Mesenchymal stem cell (in vitro differentiated cells and primary cell): Measurements from ENCODE around the gene KCTD1.

Experiments
- DNase-seq: peaks from one replicate; pipeline ENCODE4 v3.0.0-alpha.2; 2013
- H2AFZ ChIP-seq: one replicate; pipeline ENCODE4 v1.6.1; 2013; ENCODE audit warnings: low read depth, mild to moderate bottlenecking, control low read depth, inconsistent platforms, low read length, moderate library complexity
- H2AK5ac ChIP-seq: 2 replicates; pipeline ENCODE4 v1.6.1; 2013; ENCODE audit warnings: low read length, moderate library complexity, mild to moderate bottlenecking, inconsistent platforms; ENCODE audit not compliant: severe bottlenecking
- H2BK120ac ChIP-seq: one replicate; pipeline ENCODE4 v1.6.1; 2013; ENCODE audit warnings: low read depth, mild to moderate bottlenecking, inconsistent platforms, low read length, moderate library complexity
- H2BK12ac ChIP-seq, 2 experiments: one replicate each; pipeline ENCODE4 v1.6.1; 2013; ENCODE audit warnings: inconsistent platforms in 2 of 2, low read length in 2 of 2, mild to moderate bottlenecking in 2 of 2, moderate library complexity in 2 of 2, control low read depth in 1 of 2
- H2BK15ac ChIP-seq: one replicate; pipeline ENCODE4 v1.6.1; 2013; ENCODE audit warnings: mild to moderate bottlenecking, low read depth, inconsistent platforms; ENCODE audit not compliant: poor library complexity, severe bottlenecking
- H2BK5ac ChIP-seq: 2 replicates; pipeline ENCODE4 v1.6.1; 2013; ENCODE audit warnings: low read depth, mild to moderate bottlenecking, low read length, control low read depth, inconsistent platforms; ENCODE audit not compliant: poor library complexity, severe bottlenecking
- H3K14ac ChIP-seq, 2 experiments: one replicate each; pipeline ENCODE4 v1.6.1; 2013; ENCODE audit warnings: inconsistent platforms in 2 of 2, low read length in 2 of 2, control low read depth in 1 of 2, mild to moderate bottlenecking in 1 of 2, moderate library complexity in 1 of 2
- H3K18ac ChIP-seq, 2 experiments: one replicate each; pipeline ENCODE4 v1.6.1; 2013; ENCODE audit warnings: inconsistent platforms in 2 of 2, low read length in 2 of 2, control low read depth in 1 of 2, low read depth in 1 of 2, mild to moderate bottlenecking in 1 of 2
- H3K23ac ChIP-seq, 2 experiments: one replicate each; pipeline ENCODE4 v1.6.1; 2013; ENCODE audit warnings: inconsistent platforms in 2 of 2, low read length in 2 of 2, mild to moderate bottlenecking in 2 of 2, moderate library complexity in 2 of 2, control low read depth in 1 of 2
- H3K27ac ChIP-seq: 2 replicates; pipeline ENCODE4 v1.5.1; 2013; ENCODE audit warnings: mild to moderate bottlenecking, moderate library complexity, low read length, control low read depth, inconsistent platforms; ENCODE audit not compliant: poor library complexity, severe bottlenecking
- H3K27me3 ChIP-seq, 2 experiments: 2 replicates each; pipeline versions ENCODE4 v1.6.1 to v1.7.0; 2013; ENCODE audit warnings: low read length in 2 of 2, mild to moderate bottlenecking in 2 of 2, moderate library complexity in 2 of 2, control low read depth in 1 of 2, inconsistent platforms in 1 of 2; ENCODE audit not compliant: control insufficient read depth in 1 of 2, insufficient read depth in 1 of 2
- H3K36me3 ChIP-seq, 2 experiments: 2 replicates each; pipeline versions ENCODE4 v1.6.1 to v1.7.0; 2013; ENCODE audit warnings: low read length in 2 of 2, control low read depth in 1 of 2, inconsistent platforms in 1 of 2, low read depth in 1 of 2, mild to moderate bottlenecking in 1 of 2; ENCODE audit not compliant: insufficient read depth in 2 of 2, control insufficient read depth in 1 of 2
- H3K4ac ChIP-seq, 2 experiments: one replicate each; pipeline ENCODE4 v1.6.1; 2013; ENCODE audit warnings: inconsistent platforms in 2 of 2, low read length in 2 of 2, mild to moderate bottlenecking in 2 of 2, moderate library complexity in 2 of 2, control low read depth in 1 of 2, low read depth in 1 of 2
- H3K4me1 ChIP-seq: 2 replicates; pipeline ENCODE4 v1.6.1; 2013; ENCODE audit warnings: low read depth, low read length, control low read depth; ENCODE audit not compliant: control insufficient read depth, insufficient read depth
- H3K4me2 ChIP-seq: 2 replicates; pipeline ENCODE4 v1.6.1; 2013; ENCODE audit warnings: low read length, mild to moderate bottlenecking, inconsistent platforms; ENCODE audit not compliant: poor library complexity, severe bottlenecking
- H3K4me3 ChIP-seq, 2 experiments: 2 replicates each; pipeline versions ENCODE4 v1.5.1 to v1.7.0; 2013; ENCODE audit warnings: low read length in 2 of 2, mild to moderate bottlenecking in 2 of 2, control low read depth in 1 of 2, low read depth in 1 of 2; ENCODE audit not compliant: insufficient read depth in 1 of 2
- H3K79me1 ChIP-seq: replicated peaks from 2 replicates; pipeline ENCODE4 v1.6.1; 2013; ENCODE audit warnings: mild to moderate bottlenecking, control low read depth, low read length, inconsistent platforms; ENCODE audit not compliant: poor library complexity, severe bottlenecking
- H3K9ac ChIP-seq: 2 replicates; pipeline ENCODE4 v1.7.0; 2013; ENCODE audit warnings: mild to moderate bottlenecking, low read length, moderate library complexity
- H3K9me3 ChIP-seq: 2 replicates; pipeline ENCODE4 v1.7.0; 2013; ENCODE audit warnings: mild to moderate bottlenecking, low read length; ENCODE audit not compliant: control insufficient read depth
- H4K8ac ChIP-seq: one replicate; pipeline ENCODE4 v1.6.1; 2013; ENCODE audit warnings: inconsistent platforms, mild to moderate bottlenecking, low read length, moderate library complexity
- H4K91ac ChIP-seq: one replicate; pipeline ENCODE4 v1.6.1; 2013; ENCODE audit warnings: mild to moderate bottlenecking, low read length, inconsistent platforms
- WGBS: methylation state at CpG from one replicate; pipeline ENCODE4 v1.1.7; 2013; ENCODE audit warnings: mixed read lengths; 5-methylcytosine and 5-hydroxymethylcytosine counted together

KCTD1 gene

GRCh38 chr18:26471027-26471426 lies 77.3 kb downstream of the KCTD1 start:
- H4K8ac ChIP-seq = no peak overlapping the region
- H3K23ac ChIP-seq = no peak overlapping the region
- H2BK5ac ChIP-seq = no peak overlapping the region
- H3K9ac ChIP-seq = no peak overlapping the region
- H4K91ac ChIP-seq = no peak overlapping the region
- H3K18ac ChIP-seq = peak overlapping the region in 1 of 2 experiments; percentile 14
- H3K4ac ChIP-seq = no peak overlapping the region
- H3K4me2 ChIP-seq = no peak overlapping the region
- WGBS = 66% methylated on average over 9 of the region's 9 CpGs
- no peak overlapping the region for H2AFZ ChIP-seq
- H2BK120ac ChIP-seq = no peak overlapping the region
- no peaks in the 10 kb centered on the region for H3K9me3 ChIP-seq
- H3K27ac ChIP-seq = peak overlapping the region; percentile 39
- DNase-seq = no peak
- peaks cover 0 to 17% of the 10 kb centered on the region in 2 experiments for H3K36me3 ChIP-seq
- H3K14ac ChIP-seq = no peak overlapping the region
- no peak overlapping the region for H2BK12ac ChIP-seq
- H3K4me3 ChIP-seq = no peak overlapping the region
- peaks cover 13% of the 10 kb centered on the region for H3K4me1 ChIP-seq
- peak overlapping the region; percentile 71 for H2AK5ac ChIP-seq
- H3K27me3 ChIP-seq = no peaks in the 10 kb centered on the region
- H3K79me1 ChIP-seq = peaks cover 14% of the 10 kb centered on the region
- no peak overlapping the region for H2BK15ac ChIP-seq

DNA sequence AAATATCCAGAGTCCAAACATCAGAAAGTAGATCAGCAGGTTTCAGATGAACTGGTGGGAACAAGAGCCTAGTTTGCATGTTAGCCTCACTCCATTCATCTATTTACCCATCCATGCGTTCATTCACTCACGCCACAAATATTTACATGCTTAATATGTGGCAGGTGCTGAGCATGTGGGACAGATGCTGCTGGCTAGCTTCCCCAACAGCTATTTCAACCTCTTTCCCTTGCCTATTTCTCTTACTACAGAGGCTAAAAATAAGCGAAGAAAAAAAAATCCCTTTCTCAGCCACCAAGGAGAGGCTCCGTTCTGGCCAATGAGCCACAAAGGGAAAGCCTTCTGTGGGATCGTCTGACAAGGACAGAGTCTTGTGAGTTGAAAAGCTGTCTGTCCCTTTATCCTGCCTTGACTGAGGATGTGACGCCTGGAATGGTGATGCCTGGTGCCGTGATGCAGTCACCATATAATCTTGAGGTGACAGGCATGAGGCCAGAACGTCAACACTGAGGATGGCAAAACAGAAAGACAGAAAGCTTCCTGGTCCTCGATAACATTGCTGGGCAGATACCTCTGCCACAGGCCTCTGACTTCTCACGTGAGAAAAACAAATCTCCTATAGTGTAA lies 78.2 kb downstream of the KCTD1 start:
- Histone ChIP-seq H4K8ac (no peak overlapping the region), H2AFZ (no peak overlapping the region), H3K4me3 (no peak overlapping the region), H2BK12ac (no peak overlapping the region), H2AK5ac (peak overlapping the region; percentile 71), H3K4me1 (peaks cover 13% of the 10 kb centered on the region), H2BK15ac (no peak overlapping the region), H3K4ac (no peak overlapping the region), H3K9me3 (no peaks in the 10 kb centered on the region), H3K14ac (no peak overlapping the region), H3K9ac (no peak overlapping the region), H3K27ac (no peak overlapping the region), H3K36me3 (peaks cover 0 to 26% of the 10 kb centered on the region in 2 experiments), H3K27me3 (no peaks in the 10 kb centered on the region), H3K4me2 (no peak overlapping the region), H2BK120ac (no peak overlapping the region), H3K18ac (no peak overlapping the region), H3K23ac (no peak overlapping the region), H4K91ac (no peak overlapping the region), H2BK5ac (no peak overlapping the region), H3K79me1 (peaks cover 14% of the 10 kb centered on the region)
- no peak for DNase-seq
- 82% methylated on average over 10 of the region's 10 CpGs for WGBS

GRCh38 chr18:26468931-26469340 lies 79.4 kb downstream of the KCTD1 start:
- Histone ChIP-seq H2AK5ac (peak overlapping the region; percentile 6), H2BK15ac (no peak overlapping the region), H3K27ac (no peak overlapping the region), H3K9me3 (no peaks in the 10 kb centered on the region), H3K36me3 (peaks cover 0 to 26% of the 10 kb centered on the region in 2 experiments), H3K4ac (no peak overlapping the region), H4K91ac (no peak overlapping the region), H3K4me1 (peaks cover 13% of the 10 kb centered on the region), H3K27me3 (no peaks in the 10 kb centered on the region), H3K18ac (no peak overlapping the region), H3K4me3 (no peak overlapping the region), H3K14ac (no peak overlapping the region), H3K9ac (no peak overlapping the region), H3K23ac (no peak overlapping the region), H2AFZ (no peak overlapping the region), H2BK5ac (no peak overlapping the region), H3K79me1 (peaks cover 19% of the 10 kb centered on the region), H4K8ac (no peak overlapping the region), H2BK12ac (no peak overlapping the region), H3K4me2 (no peak overlapping the region), H2BK120ac (no peak overlapping the region)
- DNase-seq = peak; percentile 29
- 59% methylated on average over 3 of the region's 4 CpGs for WGBS

GRCh38 chr18:26466026-26466425 lies 82.3 kb downstream of the KCTD1 start:
- DNase-seq = no peak
- Histone ChIP-seq H3K4me1 (peaks cover 8% of the 10 kb centered on the region), H2BK5ac (no peak overlapping the region), H3K36me3 (peaks cover 0 to 18% of the 10 kb centered on the region in 2 experiments), H4K8ac (no peak overlapping the region), H2BK12ac (no peak overlapping the region), H2AK5ac (no peak overlapping the region), H3K18ac (no peak overlapping the region), H2BK15ac (no peak overlapping the region), H4K91ac (no peak overlapping the region), H3K4me3 (no peak overlapping the region), H3K14ac (no peak overlapping the region), H3K27ac (no peak overlapping the region), H3K27me3 (no peaks in the 10 kb centered on the region), H2AFZ (no peak overlapping the region), H3K23ac (no peak overlapping the region), H3K9ac (no peak overlapping the region), H3K79me1 (peaks cover 19% of the 10 kb centered on the region), H3K4ac (no peak overlapping the region), H2BK120ac (no peak overlapping the region), H3K4me2 (no peak overlapping the region), H3K9me3 (no peaks in the 10 kb centered on the region)
- WGBS = 68% methylated on average over 8 of the region's 10 CpGs
